GM18858 (cell line): ENCODE data around the gene CMTM1.

Experiments used
- ATAC-seq: cut with Tn5 transposase; IDR thresholded peaks from one replicate; pipeline ENCODE4 v1.9.1; 2021; ENCODE audit not compliant: unreplicated experiment

Gene CMTM1

GRCh38 chr16:66538910-66539309, 27.3 kb upstream of the CMTM1 start:
- no peak for ATAC-seq

- ATAC-seq, result peak; percentile 79
Measured at GRCh38 chr16:66539623-66540469, 26.4 kb upstream of the CMTM1 start.

GRCh38 chr16:66541388-66542355, 24.6 kb upstream of the CMTM1 start:
- ATAC-seq, result no peak

- no peak for ATAC-seq
Measured at GRCh38 chr16:66542396-66542795, 23.8 kb upstream of the CMTM1 start.

GRCh38 chr16:66543541-66543940, 22.7 kb upstream of the CMTM1 start:
- no peak for ATAC-seq

- ATAC-seq, result no peak
Measured at GRCh38 chr16:66544016-66544757, 22.1 kb upstream of the CMTM1 start.

- ATAC-seq, result no peak
Measured at GRCh38 chr16:66547101-66547989, 18.9 kb upstream of the CMTM1 start.

GRCh38 chr16:66548068-66548467, 18.2 kb upstream of the CMTM1 start:
- no peak for ATAC-seq

GRCh38 chr16:66548868-66549267, 17.4 kb upstream of the CMTM1 start:
- ATAC-seq, result no peak

GRCh38 chr16:66549284-66550131, 16.7 kb upstream of the CMTM1 start, which contains the start of gene TK2:
TSS of gene TK2 (minus strand) at chr16:66550122. CDS start at chr16:66550061, 61 bp downstream.
- no peak for ATAC-seq

- no peak for ATAC-seq
Measured at GRCh38 chr16:66551348-66551759, 14.9 kb upstream of the CMTM1 start.

- ATAC-seq, result no peak
Measured at GRCh38 chr16:66551788-66552285, 14.4 kb upstream of the CMTM1 start.

- peak; percentile 68 for ATAC-seq
Measured at GRCh38 chr16:66552286-66553177, 13.7 kb upstream of the CMTM1 start, which contains the start of gene CKLF. TSS of gene CKLF (plus strand) at chr16:66552576. CDS start at chr16:66552716, 140 bp downstream.

GRCh38 chr16:66553223-66553622, 13.0 kb upstream of the CMTM1 start:
- ATAC-seq, result no peak

GRCh38 chr16:66554021-66554420, 12.2 kb upstream of the CMTM1 start:
- ATAC-seq, result no peak

GRCh38 chr16:66554495-66554894, 11.7 kb upstream of the CMTM1 start:
- no peak for ATAC-seq

GRCh38 chr16:66560107-66560506, 6.1 kb upstream of the CMTM1 start:
- ATAC-seq, result no peak
